GM21447 (cell line): ENCODE measurements around the gene APOA4.
"Not testable (repeated sequence)": the region's sequence is repeated elsewhere in the genome, so short reads cannot be mapped to it uniquely, and the experiment has no call there.

Experiments
- ATAC-seq: cut with Tn5 transposase; IDR thresholded peaks from one replicate; pipeline ENCODE4 v1.9.1; 2021; ENCODE audit not compliant: unreplicated experiment

APOA4 gene

DNA sequence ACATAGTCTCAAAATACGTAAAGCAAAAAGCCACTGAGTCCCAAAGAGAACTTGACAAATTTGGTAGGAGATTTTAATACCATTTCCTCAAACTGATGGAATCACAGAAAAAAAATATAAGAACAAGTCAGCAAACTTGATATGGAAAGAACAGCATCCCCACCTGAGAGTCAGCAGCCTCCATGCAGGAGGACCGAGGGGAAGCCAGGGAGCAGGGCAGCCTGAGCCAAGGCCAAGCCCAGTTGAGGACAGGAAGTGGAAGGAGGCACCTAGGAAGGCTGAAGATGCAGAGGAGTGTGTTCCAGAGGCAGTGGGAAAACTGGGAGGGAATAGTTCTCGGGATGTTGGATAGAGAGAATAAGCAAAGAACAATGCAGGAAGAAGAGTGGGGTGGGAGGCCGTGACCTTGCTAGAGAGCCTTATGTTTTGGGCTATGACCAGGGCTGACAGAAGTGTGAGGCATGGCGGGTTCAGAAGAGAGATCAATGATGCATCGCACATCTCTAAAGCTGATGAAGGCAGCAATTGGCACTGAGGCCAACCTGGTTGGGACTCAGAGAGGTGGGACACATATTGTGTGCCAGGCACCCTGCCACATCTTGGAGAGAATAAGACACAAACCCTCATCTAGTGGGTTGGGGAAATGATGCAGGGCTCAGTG is 15.4 kb downstream of the APOA4 start:
- ATAC-seq: no peak

DNA sequence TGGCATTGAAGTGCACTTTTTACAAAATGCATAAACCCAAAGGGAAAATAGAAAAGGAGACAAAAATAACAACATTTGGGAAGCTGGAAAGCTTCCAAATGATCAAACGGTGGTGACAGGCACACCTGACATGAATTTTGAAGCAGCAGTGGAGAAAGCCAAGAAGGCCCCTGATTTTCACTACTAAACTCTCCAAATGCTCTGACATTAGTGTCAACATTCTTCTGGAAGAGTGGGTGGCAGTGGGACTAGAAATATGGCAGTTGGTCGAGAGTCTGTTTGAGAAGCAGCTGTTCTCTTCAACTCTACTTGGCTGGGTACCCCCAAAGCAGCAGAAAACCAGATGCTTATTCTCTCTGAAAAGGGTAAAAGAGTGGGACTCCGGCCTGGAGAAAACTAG is 19.1 kb downstream of the APOA4 start:
- ATAC-seq: no peak

DNA sequence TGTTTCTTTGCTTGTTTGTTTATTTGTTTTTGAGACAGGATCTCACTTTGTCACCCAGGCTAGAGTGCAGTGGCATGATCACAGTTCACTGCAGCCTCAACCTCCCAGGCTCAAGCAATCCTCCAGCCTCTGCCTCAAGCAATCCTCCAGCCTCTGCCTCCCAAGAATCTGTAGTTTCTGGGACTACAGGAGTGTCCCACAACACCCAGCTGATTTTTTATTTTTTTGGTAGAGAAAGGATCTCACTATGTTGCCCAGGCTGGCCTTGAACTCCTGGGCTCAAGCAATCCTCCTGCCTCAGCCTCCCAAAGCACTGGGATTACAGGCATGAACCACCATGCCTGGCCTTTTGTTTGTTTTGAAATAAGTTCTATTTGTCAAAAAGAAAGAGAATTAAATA is 21.4 kb downstream of the APOA4 start:
- not testable (repeated sequence) for ATAC-seq

DNA sequence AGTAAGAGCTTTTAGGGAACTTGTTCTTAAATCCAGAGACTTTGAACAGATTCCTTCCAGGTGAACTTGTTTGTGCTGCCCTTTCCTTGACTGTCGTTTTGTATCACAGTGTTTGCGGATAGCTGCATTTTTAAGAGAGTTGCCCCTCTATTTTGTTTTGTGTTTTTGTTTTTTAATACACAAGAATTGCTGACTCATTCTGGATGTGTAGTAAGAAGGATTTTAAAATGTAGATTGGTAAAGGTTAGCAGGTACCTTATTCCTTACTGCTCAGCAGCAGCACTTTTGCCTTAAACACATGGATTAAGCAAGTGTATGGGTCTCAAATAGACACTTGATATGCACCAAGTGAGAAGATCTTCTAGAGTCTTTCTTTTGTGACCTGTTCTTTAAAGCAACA is 22.5 kb downstream of the APOA4 start:
- no peak for ATAC-seq

DNA sequence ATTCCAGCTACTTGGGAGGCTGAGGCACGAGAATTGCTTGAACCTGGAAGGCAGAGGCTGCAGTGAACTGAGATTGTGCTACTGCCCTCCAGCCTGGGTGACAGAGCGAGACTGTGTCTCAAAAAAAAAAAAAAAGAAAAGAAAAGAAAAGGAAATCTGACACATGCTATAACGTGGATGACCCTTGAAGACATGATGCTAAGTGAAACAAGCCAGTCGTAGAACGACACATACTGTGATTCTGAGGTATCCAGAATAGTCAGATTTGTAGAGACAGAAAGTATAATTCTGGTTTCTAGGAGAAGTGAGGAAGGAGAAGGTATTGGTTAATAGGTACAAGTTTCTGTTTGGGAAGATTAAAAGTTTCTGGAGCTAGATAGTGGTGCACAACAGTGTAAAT is 24.7 kb downstream of the APOA4 start:
- no peak for ATAC-seq

DNA sequence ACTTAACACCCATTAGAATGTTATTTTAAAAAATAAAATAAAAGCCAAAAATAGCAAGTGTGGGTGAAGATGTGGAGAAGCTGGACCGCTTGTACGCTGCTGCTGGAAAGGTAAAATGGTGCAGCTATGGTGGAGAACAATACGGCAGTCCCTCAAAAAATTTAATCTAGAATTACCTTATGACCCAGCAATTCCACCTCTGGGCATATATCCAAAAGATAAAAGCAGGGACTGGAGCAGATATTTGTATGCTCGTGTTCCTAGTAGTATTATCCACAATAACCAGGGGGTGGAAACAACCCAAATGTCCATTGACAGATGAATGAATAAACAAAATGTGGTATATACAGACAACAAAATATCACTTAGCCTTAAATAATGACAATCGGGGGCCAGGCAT is 25.3 kb downstream of the APOA4 start:
- ATAC-seq: no peak

DNA sequence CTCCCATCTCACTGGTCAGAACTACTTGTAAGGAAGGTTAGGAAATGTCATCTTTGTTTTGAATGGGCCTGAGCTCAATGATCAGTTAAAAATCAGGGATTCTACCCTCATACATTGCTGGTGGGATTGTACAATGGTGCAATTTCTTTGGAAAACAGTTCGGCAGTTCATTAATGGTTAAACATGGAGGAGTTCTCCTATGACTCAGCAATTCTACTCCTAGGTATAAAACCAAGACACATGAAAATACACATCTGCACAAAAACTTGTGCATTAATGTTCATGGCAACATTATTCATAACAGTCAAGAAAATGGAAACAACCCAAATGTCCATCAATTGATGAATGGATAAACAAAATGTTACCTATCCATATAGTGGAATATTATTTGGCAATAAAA is 26.6 kb downstream of the APOA4 start:
- ATAC-seq: no peak

DNA sequence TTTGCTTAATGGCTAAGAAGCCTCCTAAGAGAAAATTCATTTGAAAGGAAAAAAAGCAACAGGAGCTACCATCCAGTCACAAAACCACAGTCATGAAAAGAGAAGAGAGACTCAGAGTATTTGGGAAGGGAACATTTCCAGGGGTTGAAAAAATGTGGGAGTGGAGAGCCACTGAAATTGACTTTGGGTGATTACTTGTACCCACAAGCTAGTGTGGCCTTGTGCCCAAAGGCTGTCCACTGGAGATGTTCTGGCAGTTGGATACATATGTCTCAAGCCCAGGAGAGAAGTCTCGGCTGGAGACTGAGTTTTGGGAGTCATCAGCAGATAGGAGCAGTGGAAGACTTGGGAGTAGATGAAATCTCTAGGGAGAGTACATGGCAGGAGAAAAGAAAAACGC is 28.3 kb downstream of the APOA4 start:
- ATAC-seq: no peak

DNA sequence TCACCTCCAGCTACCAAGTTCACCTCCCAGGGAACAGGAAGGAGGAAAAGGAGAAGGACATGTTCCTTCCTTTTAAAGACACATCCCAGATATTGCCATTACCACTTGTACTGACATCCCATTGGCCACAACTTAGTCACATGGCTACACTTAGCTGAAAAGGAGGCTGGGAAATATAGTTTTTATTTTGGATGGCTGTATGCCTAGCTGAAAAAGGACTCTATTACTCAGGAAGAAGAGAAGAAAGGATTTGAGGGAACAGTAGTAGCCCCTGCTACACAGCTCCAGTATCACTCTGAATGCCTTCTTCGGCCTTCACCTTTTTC is 29.4 kb downstream of the APOA4 start:
- ATAC-seq: no peak

DNA sequence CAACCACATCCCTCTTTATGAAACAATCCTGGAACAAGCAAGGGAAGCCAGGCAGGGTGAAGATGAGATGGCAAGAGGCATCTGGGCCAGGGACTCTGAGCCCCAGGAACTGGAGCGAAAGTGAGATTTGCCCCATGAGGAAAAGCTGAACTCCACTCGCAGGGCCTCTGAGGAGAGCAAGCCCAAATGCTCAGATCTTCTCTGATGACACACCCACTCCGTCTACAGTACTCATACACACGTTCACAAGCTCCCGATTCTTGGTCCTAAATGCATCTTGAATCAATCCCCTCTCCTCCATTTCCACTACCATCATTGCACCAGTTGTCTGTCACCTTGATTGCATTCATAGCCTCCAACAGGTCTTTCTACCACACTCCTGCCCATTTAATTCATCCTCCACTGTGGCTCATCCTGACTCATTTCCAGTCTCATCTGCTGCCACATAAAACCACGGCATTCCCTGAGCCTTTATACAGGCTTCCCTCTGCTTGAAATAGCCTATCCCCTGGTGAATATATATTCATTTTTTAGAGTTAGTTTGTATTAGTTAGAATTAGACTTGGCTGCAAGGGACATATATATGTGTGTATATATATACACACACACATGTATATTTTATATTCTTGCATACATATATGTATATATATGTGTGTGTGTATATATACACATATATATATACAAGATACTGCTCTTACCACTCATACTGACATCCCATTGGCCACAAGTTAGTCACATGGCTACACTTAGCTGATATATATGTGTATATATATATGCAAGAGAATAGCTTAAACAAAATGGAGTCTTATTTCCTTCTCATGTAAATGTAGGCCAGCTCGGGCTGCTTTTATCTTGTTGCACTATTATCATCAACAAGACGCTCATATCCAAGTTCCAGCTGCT is 30.0 kb downstream of the APOA4 start:
- ATAC-seq: no peak

DNA sequence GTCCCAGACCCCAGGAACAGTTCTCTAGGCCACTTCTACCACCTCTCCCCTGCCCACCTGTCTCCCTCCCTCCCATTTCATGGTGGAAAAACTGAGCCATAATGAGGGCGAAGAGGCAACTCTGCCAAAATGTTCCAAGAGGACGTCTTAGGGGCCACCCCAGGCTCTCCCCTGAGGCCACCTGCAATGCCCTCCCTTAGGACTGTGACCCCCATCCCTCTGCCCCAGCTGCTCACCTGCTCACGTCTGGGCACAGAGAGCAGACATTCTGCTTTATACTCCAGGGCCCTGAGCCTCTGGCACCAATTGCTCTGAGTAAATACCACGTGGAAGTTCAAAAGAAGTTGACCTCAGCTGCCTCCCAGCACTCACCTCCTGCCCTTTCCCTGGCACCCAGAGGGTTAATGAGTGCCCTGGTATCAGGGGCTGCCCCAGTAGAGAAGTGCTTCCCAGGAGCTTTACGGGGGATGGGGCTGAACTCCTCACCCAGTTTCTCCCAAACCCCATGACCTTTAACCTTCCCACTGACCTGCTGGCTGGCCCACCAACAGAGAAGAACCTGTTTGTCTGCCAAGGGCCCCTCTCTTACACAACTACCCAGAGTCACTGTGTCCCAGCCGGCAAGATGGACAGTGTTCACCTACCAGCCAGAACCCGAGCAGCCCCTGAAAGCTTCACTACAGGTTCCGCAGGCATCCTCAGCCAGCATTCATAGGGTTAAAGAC is 30.8 kb downstream of the APOA4 start:
- ATAC-seq: no peak

DNA sequence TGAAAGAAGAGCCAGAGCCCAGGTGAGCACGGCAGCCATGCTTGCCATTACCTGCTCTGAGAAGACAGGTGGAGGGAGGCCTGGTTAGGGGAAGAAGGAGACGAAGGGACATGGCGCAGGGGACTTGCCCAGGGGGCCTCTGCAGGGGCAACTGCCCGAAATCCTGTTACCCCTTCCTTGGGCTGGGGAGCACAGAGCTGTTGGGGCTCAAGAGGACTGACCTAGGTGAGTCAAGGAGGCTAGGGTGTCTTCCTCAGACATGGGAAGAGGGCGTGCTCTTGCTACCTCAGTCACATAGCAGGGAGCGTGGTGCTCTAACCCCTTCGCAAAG is 31.3 kb downstream of the APOA4 start, which contains the start of gene APOA5:
Gene APOA5 (minus strand): TSS at position 67 of the 331 bp plus-strand sequence. CDS start 19 bp downstream, at position 48.
- no peak for ATAC-seq

DNA sequence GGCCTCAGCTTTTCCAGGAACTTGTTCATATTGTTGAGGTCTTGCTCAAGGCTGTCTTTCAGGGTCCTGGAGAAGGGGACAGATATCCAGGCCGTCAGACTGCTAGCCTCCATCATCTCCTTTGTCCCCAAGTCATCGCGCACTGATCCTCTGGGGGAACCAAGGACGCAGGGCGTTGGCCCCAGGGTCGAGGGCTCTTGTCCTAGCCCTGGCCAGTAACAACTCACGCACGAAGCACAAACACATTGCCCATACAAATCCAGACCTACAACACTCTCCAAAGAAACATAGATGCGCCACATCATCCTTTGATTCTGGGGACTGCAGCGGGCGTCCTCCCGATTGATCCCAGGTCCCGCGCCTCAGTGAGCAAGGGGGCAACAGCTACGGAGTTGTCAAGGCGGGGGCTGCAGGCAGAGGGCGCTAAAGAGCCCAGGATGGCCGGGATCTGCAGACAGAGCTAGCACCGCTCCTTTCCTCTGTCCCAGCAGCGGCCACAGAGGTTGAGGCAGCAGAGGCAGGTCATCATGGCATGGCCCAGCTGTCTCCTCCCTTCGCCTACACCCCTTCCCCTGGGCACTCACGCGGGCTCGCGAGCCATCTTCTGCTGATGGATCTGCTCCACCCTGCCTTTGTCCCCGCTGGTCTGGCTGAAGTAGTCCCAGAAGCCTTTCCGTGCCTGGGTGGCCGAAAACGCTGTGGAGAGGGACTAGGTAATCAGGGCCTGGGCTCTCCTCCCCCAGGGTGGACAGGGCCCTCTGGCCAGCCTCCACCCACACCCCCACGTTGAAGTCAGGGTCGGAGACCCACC is 31.9 kb downstream of the APOA4 start:
- ATAC-seq: no peak

DNA sequence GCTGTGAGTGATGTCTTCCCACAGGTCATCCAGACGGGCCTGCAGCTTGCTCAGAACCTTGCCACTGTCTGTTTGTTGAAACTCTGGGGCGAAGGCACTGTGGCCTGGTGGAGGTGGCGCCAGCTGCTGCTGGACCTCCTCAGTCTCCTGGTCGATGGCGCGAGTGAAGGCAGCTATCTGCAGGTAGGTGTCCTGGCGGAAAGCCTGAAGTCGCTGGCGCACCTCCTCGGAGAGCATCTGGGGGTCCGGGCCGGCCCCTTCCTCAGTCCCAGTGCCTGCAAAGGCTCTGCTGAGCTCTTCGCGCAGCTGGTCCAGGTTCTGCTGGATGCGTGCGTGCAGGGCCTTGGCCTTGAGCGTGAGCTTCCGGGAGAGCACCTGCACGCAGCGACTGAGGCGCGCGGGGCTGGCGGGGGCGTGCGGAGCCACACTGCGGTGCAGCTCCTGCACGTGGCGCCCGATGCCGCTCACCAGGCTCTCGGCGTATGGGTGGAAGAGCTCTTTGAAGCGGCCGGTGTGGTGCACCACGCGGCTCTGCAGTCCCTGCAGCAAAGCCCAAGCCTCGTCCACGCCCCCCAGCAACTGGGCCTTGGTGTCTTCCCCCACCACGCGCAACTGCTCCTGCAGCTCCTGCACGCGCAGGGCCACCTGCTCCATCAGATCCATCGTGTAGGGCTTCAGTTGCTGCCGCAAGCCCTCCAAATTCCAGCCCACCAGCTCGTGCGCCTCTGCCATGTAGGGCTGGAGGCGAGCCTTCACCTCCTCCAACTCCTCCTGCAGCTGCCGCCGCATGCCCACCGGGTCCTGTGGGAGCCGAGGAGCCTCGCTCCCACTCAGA is 32.7 kb downstream of the APOA4 start:
- ATAC-seq: no peak

DNA sequence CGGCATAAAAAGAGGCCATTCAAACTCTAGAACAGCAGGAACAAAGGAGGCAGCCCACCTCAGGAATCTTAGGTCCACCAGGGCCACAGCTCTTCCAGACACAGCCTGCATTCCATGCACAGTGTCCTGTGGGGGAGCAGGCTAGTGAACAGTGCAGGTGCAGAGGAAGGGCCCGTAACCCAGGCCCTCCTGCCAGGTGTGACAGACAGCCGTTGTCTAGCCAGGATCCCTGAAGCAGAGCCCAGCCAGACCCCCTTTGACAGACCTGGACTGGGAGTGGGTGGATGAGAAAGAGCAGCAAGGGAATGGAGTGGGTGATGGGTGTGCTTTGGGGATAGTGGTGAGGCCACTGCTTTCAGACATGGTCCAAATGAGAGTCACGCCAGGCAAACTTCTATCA is 34.1 kb downstream of the APOA4 start:
- ATAC-seq: no peak

DNA sequence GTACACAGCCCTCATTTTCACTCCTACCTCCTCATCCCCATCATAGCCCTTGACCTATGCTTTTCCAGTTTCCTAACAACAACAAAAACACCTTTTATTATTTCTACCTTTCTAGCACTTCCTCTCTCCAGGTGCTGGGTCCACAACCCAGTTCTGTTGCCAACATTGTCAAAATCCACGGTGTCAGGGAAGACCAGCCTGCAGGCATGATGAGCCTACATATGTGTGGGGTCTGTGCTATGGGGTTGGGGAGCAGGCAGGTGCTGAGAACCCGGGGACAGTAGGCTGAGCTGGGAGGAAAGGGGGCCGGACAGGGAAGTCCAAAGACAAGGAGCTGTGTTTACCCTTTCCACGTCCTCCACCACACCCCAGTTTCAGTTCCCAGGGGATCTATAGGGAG is 34.6 kb downstream of the APOA4 start:
- no peak for ATAC-seq

DNA sequence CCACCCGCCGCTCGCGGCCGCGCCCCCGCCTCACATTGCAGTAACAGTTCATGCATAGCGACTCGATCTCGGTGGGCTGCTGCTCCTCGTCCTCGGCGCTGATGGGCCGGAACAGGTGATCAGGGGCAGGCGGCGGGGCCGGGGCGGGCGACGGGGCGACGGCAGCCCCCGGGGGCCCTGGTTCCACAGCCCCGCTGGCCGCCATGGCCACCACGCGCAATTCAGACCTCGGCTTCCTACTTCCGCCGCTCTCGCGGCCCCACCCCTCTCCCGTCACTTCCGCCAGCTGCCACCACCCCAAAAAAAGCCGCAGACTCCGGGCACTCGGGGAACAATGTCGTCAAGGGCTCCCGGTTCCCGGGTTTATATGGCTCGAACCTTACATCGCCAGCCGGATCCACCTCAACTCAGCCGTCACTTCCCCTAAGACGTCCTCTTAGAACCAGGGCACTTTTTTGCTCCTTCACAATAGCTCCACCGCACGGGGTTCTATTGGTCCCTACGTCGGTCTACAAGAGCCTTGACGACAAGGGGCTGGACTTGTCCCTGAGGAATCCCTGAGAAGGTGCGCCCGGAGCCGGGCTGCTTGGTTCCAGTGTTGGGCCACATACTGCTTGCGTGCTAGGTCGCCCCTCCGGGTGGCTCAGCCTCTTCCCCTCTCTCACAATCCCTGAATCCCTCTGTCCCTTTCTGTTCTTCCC is 35.2 kb downstream of the APOA4 start, which contains the start of gene ZPR1:
Gene ZPR1 (minus strand): TSS at position 238 of the 701 bp plus-strand sequence. CDS start 33 bp downstream, at position 205.
- ATAC-seq: peak; percentile 92

DNA sequence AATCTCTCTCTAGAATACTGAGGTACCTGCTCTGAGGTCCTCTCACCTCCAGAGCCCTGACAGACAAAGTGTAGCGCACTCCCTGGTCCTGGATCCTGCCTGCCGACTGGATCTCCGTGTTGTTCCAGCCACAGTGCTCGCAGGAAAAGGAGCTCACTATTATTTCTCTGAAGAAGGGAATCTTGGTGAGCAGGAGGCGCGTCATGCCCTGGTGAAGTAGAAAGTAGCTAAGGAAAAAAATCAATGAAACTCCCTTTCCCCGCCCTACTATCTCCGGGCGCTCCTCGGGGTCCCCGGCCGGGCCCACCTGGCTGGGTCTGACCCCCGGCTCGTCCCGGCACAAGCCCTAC is 35.7 kb downstream of the APOA4 start:
- ATAC-seq: no peak

DNA sequence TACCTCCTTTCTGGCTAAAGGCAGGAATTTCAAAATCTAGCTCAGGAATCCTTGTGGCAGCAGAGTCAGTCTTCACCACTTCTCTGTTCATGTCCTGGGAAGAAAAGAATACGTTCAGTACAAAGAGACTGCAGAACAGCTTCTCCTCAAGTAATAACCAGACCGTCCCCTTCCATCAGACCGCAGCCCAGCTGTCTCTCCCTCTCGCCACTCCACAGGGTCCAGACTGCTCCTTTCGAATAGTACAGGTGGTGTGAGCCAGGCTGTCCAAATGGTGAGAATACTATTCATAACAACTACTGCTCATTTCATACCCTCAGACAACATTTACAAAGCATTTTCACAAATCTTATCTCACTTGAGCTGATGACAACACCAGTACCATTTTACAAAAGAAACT is 36.1 kb downstream of the APOA4 start:
- ATAC-seq: no peak

DNA sequence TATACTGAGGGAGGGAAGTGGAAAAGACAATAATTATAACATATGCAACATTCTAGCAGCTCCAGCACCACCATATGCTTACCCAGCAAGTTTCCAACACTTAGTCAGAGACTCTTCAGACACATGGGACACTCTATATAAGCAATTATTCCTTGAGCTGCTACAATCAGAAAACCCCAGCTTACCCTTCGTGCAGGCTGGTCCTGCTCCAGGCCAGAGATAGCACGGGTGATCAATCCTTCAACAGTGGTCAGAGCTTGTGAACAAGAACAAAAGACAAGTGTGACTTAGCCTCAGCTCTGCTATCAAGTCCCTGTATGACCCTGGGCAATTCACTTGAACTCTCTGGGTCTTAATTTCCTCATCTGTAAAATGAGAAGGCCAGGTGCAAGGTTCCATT is 36.8 kb downstream of the APOA4 start:
- no peak for ATAC-seq
